K562 (cell line): Measurements from ENCODE around the gene CMTR1. TPM values are rescaled to one million over a fixed set of nuclear protein-coding genes. Genes with fewer than 3 reads are reported as not detected.

Experiments used
- ATAC-seq: fragments of 200-7000 bp; cut with Tn5 transposase; 3 replicates; pipeline ENCODE4 v1.9.1; 2020; ENCODE audit warnings: moderate library complexity
- BruUV-seq: library from RNA; stranded (reverse); fragments of 400-500 nt; replicated peaks from 2 replicates; lab custom pipeline; 2021; lab: Mats Ljungman, UMichigan
- CTCF ChIA-PET: fragments of 300-600 bp; formaldehyde crosslinking; extraction: SDS; loops from one replicate; lab custom pipeline; 2021; ENCODE audit warnings: low intra/inter-chr PET ratio; lab: Yijun Ruan, JAX
- POLR2A ChIA-PET: fragments of 300-600, 350-650 bp; sonication (Branson Sonifier 250); formaldehyde crosslinking; extraction: SDS; loops from one replicate; lab custom pipeline; 2021; ENCODE audit warnings: antibody characterized with exemption, inconsistent platforms; lab: Yijun Ruan, JAX
- DNase-seq, 4 experiments: peaks; one replicate each; pipeline versions ENCODE4 v3.0.0 to v3.0.0-alpha.2; 2011 to 2018; ENCODE audit warnings: low spot score in 3 of 4, mixed read lengths in 3 of 4; ENCODE audit errors: extremely low read depth in 1 of 4
- FAIRE-seq: peaks from 2 replicates; lab custom pipeline; 2011; peaks lifted over from hg19 to GRCh38; lab: Jason Lieb, UNC
- H2AFZ ChIP-seq: 2 replicates; pipeline ENCODE4 v1.6.0; 2011; ENCODE audit warnings: low read depth, low read length, control low read depth, inconsistent platforms
- H3K27ac ChIP-seq: fragments of 200-600 bp; 3 replicates; pipeline ENCODE4 v1.8.0; 2011; ENCODE audit warnings: low read depth, mild to moderate bottlenecking, control low read depth, inconsistent platforms, low read length, moderate library complexity, mixed read lengths; ENCODE audit errors: extremely low read depth
- H3K27me3 ChIP-seq, 2 experiments: fragments of 300-600 bp in 1 of 2; 2 replicates in 1 of 2; 3 replicates in 1 of 2; pipeline versions ENCODE4 v1.6.0 to v1.8.0; 2011; ENCODE audit warnings: inconsistent platforms in 2 of 2, low read length in 2 of 2, mild to moderate bottlenecking in 1 of 2, mixed read lengths in 1 of 2, moderate library complexity in 1 of 2; ENCODE audit not compliant: control insufficient read depth in 2 of 2, insufficient read depth in 2 of 2
- H3K36me3 ChIP-seq: fragments of 300-600 bp; 3 replicates; pipeline ENCODE4 v1.8.0; 2011; ENCODE audit warnings: mild to moderate bottlenecking, low read length, inconsistent platforms; ENCODE audit not compliant: control insufficient read depth, insufficient read depth
- H3K4me1 ChIP-seq, 2 experiments: fragments of 200-600 bp in 1 of 2; replicated peaks in 1 of 2; 2 replicates in 1 of 2; 3 replicates in 1 of 2; pipeline versions ENCODE4 v1.5.1 to v1.8.0; 2011; ENCODE audit warnings: inconsistent platforms in 2 of 2, low read length in 2 of 2, mild to moderate bottlenecking in 1 of 2, mixed read lengths in 1 of 2, moderate library complexity in 1 of 2; ENCODE audit not compliant: control insufficient read depth in 2 of 2, insufficient read depth in 2 of 2
- H3K4me2 ChIP-seq: 2 replicates; pipeline ENCODE4 v1.6.1; 2011; ENCODE audit warnings: low read length, control low read depth, inconsistent platforms, mixed read lengths; ENCODE audit not compliant: insufficient read depth
- H3K4me3 ChIP-seq: fragments of 200-600 bp; sonication (generic), shearing (Covaris generic); 2 replicates; pipeline ENCODE4 v1.5.1; 2016; ENCODE audit warnings: control low read depth, inconsistent platforms
- H3K79me2 ChIP-seq: fragments of 200-600 bp; 3 replicates; pipeline ENCODE4 v1.8.0; 2011; ENCODE audit warnings: low read length, inconsistent platforms; ENCODE audit not compliant: control insufficient read depth, insufficient read depth
- H3K9ac ChIP-seq, 2 experiments: 2 replicates each; pipeline versions ENCODE4 v1.6.0 to v1.6.1; 2011; ENCODE audit warnings: low read depth in 2 of 2, low read length in 2 of 2, control low read depth in 1 of 2, inconsistent platforms in 1 of 2, mild to moderate bottlenecking in 1 of 2, mixed read lengths in 1 of 2; ENCODE audit not compliant: insufficient read depth in 1 of 2
- H3K9me1 ChIP-seq: one replicate; pipeline ENCODE4 v1.6.0; 2011; ENCODE audit warnings: inconsistent platforms, mild to moderate bottlenecking, low read length, moderate library complexity; ENCODE audit not compliant: control insufficient read depth, insufficient read depth
- H3K9me3 ChIP-seq: replicated peaks from 2 replicates; pipeline ENCODE4 v1.5.1; 2011; ENCODE audit warnings: low read depth, low read length, inconsistent platforms; ENCODE audit not compliant: control insufficient read depth, insufficient read depth
- H4K20me1 ChIP-seq: replicated peaks from 2 replicates; pipeline ENCODE4 v1.6.1; 2011; ENCODE audit warnings: low read length, inconsistent platforms, mixed read lengths; ENCODE audit not compliant: control insufficient read depth, insufficient read depth
- CBX2 ChIP-seq: fragments of 200-600 bp; sonication (generic); IDR thresholded peaks from one replicate; pipeline ENCODE4 v1.6.1; 2012; ENCODE audit warnings: mild to moderate bottlenecking, low read length, inconsistent platforms; ENCODE audit not compliant: insufficient read depth, poor library complexity, severe bottlenecking
- ILF3 ChIP-seq: fragments of 450-650 bp; IDR thresholded peaks from 2 replicates; pipeline ENCODE4 v1.6.1; 2018; ENCODE audit warnings: antibody characterized with exemption, mild to moderate bottlenecking, moderate library complexity, borderline replicate concordance
- KAT8 ChIP-seq: fragments of 450-650 bp; IDR thresholded peaks from 2 replicates; pipeline ENCODE4 v1.6.1; 2016; ENCODE audit warnings: low read depth, mild to moderate bottlenecking
- RFX1 ChIP-seq: fragments of 450-650 bp; IDR thresholded peaks from 2 replicates; pipeline ENCODE4 v1.6.1; 2016; ENCODE audit warnings: mild to moderate bottlenecking, moderate library complexity
- SIN3A ChIP-seq, 2 experiments: fragments of 150-350 bp in 1 of 2; IDR thresholded peaks; 2 replicates each; pipeline ENCODE4 v1.6.1; 2011 to 2016; ENCODE audit warnings: borderline replicate concordance in 2 of 2, low read depth in 2 of 2, low read length in 2 of 2, mild to moderate bottlenecking in 2 of 2, moderate library complexity in 2 of 2; ENCODE audit not compliant: control insufficient read depth in 1 of 2
- WGBS: fragments of 100-300 bp; shearing (Covaris generic); methylation state at CpG from one replicate; pipeline ENCODE4 v1.1.6; 2016; ENCODE audit warnings: low coverage, mixed read lengths; ENCODE audit not compliant: insufficient coverage; ENCODE audit errors: missing lambda C conversion rate; 5-methylcytosine and 5-hydroxymethylcytosine counted together
- in situ Hi-C: fragments of 300-500 bp; cut with MboI; formaldehyde crosslinking; loops from 4 replicates; pipeline ENCODE4 v1.15.0; 2018; ENCODE audit warnings: inconsistent platforms, mixed read lengths
- intact Hi-C: fragments of 100-400 bp; cut with micrococcal nuclease; formaldehyde crosslinking; loops from 2 replicates; pipeline ENCODE4 v1.14.2; 2022
- polyA plus RNA-seq, 8 experiments: library from polyadenylated mRNA; depleted of rRNA in 4 of 8; stranded (reverse) in 5 of 8; unstranded in 3 of 8; fragments of >200 nt; fragmentation: Nextera tagmentation in 2 of 8; fragmentation: Illumina TruSeq in 1 of 8; extraction: Ambion mirVana in 2 of 8; extraction: Trizol in 1 of 8; gene quantifications; 2 replicates each; pipeline versions ENCODE4 v1.2.1 to v1.2.3, GENCODE V29; 2011 to 2014; ENCODE audit warnings: inconsistent platforms in 1 of 8, missing spikeins in 1 of 8
- total RNA-seq, 7 experiments: library from RNA; depleted of rRNA in 6 of 7; stranded (reverse); fragments of >200 nt in 6 of 7; fragmentation: Illumina TruSeq in 2 of 7; extraction: Trizol in 2 of 7; gene quantifications; 2 replicates each; pipeline versions ENCODE4 v1.2.1 to v1.2.3, GENCODE V29; 2011 to 2021; ENCODE audit warnings: low replicate concordance in 1 of 7
- TF ChIP-seq, protein P1 (sequence below): fragments of 450-650 bp; formaldehyde crosslinking; IDR thresholded peaks from 2 replicates; pipeline ENCODE4 v1.4.0; 2022; ENCODE audit warnings: mild to moderate bottlenecking, moderate library complexity

Gene CMTR1
- total and polyA plus RNA-seq, 9 of the 15 experiments (the other 6 are each of a cell fraction or from before 2014, with no cell fraction given), result 2.9 to 63.5 (median 49.5) TPM

DNA sequence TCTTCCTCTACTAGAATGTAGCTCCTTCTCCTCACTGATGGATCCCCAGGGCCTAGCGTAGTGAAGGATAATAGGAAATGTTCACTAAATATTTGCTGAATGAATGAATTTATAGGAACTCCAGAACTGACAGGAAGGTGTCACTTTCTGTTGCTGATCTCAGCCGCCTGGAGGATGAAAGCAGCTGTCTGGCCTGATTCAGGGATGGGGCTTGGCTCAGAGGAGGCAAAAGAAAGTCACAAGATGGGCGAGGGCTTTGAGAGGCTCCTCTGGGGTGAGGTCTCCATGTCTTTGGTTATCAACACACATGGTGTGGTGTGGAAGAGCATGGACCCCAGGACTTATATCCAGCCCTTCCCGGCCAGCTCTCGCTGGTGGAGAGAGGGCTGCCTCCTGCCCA lies 78.2 kb downstream of the CMTR1 start:
- no peak for DNase-seq
- H3K36me3 ChIP-seq, result no peaks in the 10 kb centered on the region
- in situ Hi-C loops, result no loop called here
- no peaks in the 10 kb centered on the region for H3K9me1 ChIP-seq
- H3K27me3 ChIP-seq, result peaks cover 50 to 65% of the 10 kb centered on the region in 2 experiments
- no peak overlapping the region for H3K4me3 ChIP-seq
- H4K20me1 ChIP-seq, result peaks cover 10% of the 10 kb centered on the region; the same call in 1 of the 2 replicates
- H3K27ac ChIP-seq, result no peak overlapping the region
- no peak overlapping the region for H3K9ac ChIP-seq
- ChIA-PET CTCF (no interaction called here), POLR2A (interaction anchor here (0.7 to 1.7 kb wide), 2 partner anchors 18 to 85 kb away, joined by 3 to 6 read pairs; no protein-coding TSS in a partner anchor)
- intact Hi-C loops, result no loop called here
- no peaks in the 10 kb centered on the region for H3K9me3 ChIP-seq
- H3K79me2 ChIP-seq, result no peaks in the 10 kb centered on the region
- ATAC-seq, result no peak
- BruUV-seq, result no TSS peak
- H3K4me2 ChIP-seq, result no peak overlapping the region
- 7% methylated on average over 5 of the region's 5 CpGs for WGBS
- peak; percentile 11 for FAIRE-seq
- no peaks in the 10 kb centered on the region for H3K4me1 ChIP-seq
- no peak overlapping the region for H2AFZ ChIP-seq
- TF ChIP-seq, protein P1, sequence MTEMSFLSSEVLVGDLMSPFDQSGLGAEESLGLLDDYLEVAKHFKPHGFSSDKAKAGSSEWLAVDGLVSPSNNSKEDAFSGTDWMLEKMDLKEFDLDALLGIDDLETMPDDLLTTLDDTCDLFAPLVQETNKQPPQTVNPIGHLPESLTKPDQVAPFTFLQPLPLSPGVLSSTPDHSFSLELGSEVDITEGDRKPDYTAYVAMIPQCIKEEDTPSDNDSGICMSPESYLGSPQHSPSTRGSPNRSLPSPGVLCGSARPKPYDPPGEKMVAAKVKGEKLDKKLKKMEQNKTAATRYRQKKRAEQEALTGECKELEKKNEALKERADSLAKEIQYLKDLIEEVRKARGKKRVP (CRISPR knock-in tag), result no peak
- TF ChIP-seq CBX2 (no peak), RFX1 (no peak), SIN3A (IDR thresholded peaks at IDR 0.05; ENCODE audit: borderline replicate concordance in 2 of 2, control insufficient read depth in 1 of 2, low read depth in 2 of 2, low read length in 2 of 2) (no peak), ILF3 (no peak), KAT8 (no peak)
